BLaER1 (cell line): ENCODE measurements around the gene TMBIM1.

Experiments
- H3K27ac ChIP-seq: shearing (Covaris generic); formaldehyde crosslinking; 2 replicates; pipeline ENCODE4 v1.8.1; 2022
- H3K27me3 ChIP-seq: shearing (Covaris generic); formaldehyde crosslinking; 2 replicates; pipeline ENCODE4 v1.8.1; 2022
- H3K36me3 ChIP-seq: shearing (Covaris generic); formaldehyde crosslinking; 2 replicates; pipeline ENCODE4 v1.8.1; 2022
- H3K4me1 ChIP-seq: shearing (Covaris generic); formaldehyde crosslinking; 2 replicates; pipeline ENCODE4 v1.8.1; 2022
- H3K4me2 ChIP-seq: shearing (Covaris generic); formaldehyde crosslinking; 2 replicates; pipeline ENCODE4 v1.8.1; 2022
- H3K4me3 ChIP-seq: shearing (Covaris generic); formaldehyde crosslinking; 2 replicates; pipeline ENCODE4 v1.8.1; 2022
- H3K9ac ChIP-seq: shearing (Covaris generic); formaldehyde crosslinking; 2 replicates; pipeline ENCODE4 v1.8.1; 2022
- H3K9me3 ChIP-seq: shearing (Covaris generic); formaldehyde crosslinking; 2 replicates; pipeline ENCODE4 v1.8.1; 2022
- H4K20me1 ChIP-seq: shearing (Covaris generic); formaldehyde crosslinking; 2 replicates; pipeline ENCODE4 v1.8.1; 2022
- Cebpa-rat ChIP-seq: shearing (Covaris generic); IDR thresholded peaks from 2 replicates; pipeline ENCODE4 v1.8.1; 2022

Gene TMBIM1, protein sequence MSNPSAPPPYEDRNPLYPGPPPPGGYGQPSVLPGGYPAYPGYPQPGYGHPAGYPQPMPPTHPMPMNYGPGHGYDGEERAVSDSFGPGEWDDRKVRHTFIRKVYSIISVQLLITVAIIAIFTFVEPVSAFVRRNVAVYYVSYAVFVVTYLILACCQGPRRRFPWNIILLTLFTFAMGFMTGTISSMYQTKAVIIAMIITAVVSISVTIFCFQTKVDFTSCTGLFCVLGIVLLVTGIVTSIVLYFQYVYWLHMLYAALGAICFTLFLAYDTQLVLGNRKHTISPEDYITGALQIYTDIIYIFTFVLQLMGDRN

DNA sequence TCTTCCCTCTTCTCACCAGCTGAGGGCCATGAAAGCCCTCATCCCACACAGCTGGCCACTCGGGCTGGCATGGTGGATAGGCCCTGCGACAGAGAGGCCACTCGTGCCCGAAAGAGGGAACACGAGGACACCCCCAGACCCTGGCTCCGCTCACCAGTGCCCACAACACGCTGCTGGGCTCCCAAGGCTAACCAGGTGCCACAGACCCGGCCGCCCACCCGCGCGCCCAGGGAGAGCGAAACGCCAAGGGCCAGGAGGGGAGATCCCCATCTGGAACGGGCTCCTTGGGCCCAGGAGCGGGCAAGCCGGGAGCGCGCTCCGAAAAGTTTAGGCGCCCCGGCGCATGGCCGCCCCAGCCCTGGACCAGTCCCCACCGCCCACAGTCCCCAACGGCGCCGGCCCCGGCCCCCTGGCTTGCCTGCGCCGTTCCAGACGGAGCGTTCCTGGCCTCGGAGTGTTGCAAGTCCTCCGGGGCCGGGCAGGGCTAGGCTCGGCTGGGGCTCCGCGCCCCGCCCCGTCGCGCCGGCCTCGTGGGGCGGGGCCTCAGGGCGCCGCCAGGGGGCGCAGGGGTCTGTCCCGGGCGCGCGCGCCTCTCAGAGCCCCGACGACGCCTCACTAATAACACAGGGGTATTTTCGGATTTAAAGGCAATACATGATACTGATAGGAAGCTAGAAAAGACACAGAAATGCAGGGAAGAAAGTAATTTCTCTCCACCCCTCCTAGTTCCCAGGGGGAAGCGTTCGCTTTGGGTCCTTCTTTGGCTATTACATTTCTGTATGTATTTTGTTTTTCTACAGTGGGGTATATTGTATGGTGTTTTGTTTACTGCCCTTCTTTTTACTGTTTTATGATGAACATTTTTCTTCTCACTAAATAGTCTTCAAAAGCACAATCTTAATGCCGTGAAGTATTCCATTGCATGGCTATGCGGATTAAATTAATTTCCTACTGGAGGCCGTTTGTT lies at the start of gene TMBIM1:
Gene TMBIM1 (minus strand): TSS at position 456 of the 967 bp plus-strand sequence. CDS start 10,362 bp downstream, outside the sequence.
- H3K27ac ChIP-seq, result peak within 1 kb of the TSS; percentile 54
- H3K9ac ChIP-seq, result peak within 1 kb of the TSS; percentile 70
- no peaks in the 10 kb centered on the region for H3K36me3 ChIP-seq
- H3K27me3 ChIP-seq, result no peaks in the 10 kb centered on the region
- H3K4me1 ChIP-seq, result peaks cover 47% of the 10 kb centered on the region
- no peaks in the 10 kb centered on the region for H4K20me1 ChIP-seq
- TF ChIP-seq Cebpa-rat, result no peak
- peak within 1 kb of the TSS; percentile 85 for H3K4me2 ChIP-seq
- no peaks in the 10 kb centered on the region for H3K9me3 ChIP-seq
- peak within 1 kb of the TSS; percentile 68 for H3K4me3 ChIP-seq

GRCh38 chr2:218341381-218341780 lies 49.1 kb upstream of the TMBIM1 start:
- Histone ChIP-seq H3K4me1 (peaks cover 22% of the 10 kb centered on the region), H3K9ac (no peak overlapping the region), H3K4me2 (peak overlapping the region; percentile 28; the same call in 1 of the 2 replicates), H3K27me3 (no peaks in the 10 kb centered on the region), H3K27ac (0 out of 2 replicates have a peak overlapping the region, but pooled peaks have one; percentile 13), H3K4me3 (no peak overlapping the region), H3K36me3 (no peaks in the 10 kb centered on the region), H4K20me1 (no peaks in the 10 kb centered on the region), H3K9me3 (no peaks in the 10 kb centered on the region)
- no peak for TF ChIP-seq Cebpa-rat

- H3K4me1 ChIP-seq, result peaks cover 22% of the 10 kb centered on the region
- no peak overlapping the region for H3K4me3 ChIP-seq
- no peaks in the 10 kb centered on the region for H4K20me1 ChIP-seq
- H3K27me3 ChIP-seq, result no peaks in the 10 kb centered on the region
- no peak overlapping the region for H3K9ac ChIP-seq
- H3K4me2 ChIP-seq, result no peak overlapping the region
- no peak for TF ChIP-seq Cebpa-rat
- no peak overlapping the region for H3K27ac ChIP-seq
- H3K9me3 ChIP-seq, result no peaks in the 10 kb centered on the region
- H3K36me3 ChIP-seq, result no peaks in the 10 kb centered on the region
Observed at GRCh38 chr2:218340656-218341055, 48.4 kb upstream of the TMBIM1 start.

- Histone ChIP-seq H3K27me3 (no peaks in the 10 kb centered on the region), H4K20me1 (no peaks in the 10 kb centered on the region), H3K9ac (no peak overlapping the region), H3K27ac (0 out of 2 replicates have a peak overlapping the region, but pooled peaks have one; percentile 16), H3K4me3 (no peak overlapping the region), H3K9me3 (no peaks in the 10 kb centered on the region), H3K36me3 (no peaks in the 10 kb centered on the region), H3K4me1 (peaks cover 57% of the 10 kb centered on the region), H3K4me2 (peak overlapping the region; percentile 70)
- TF ChIP-seq Cebpa-rat, result no peak
Observed at GRCh38 chr2:218334531-218334930, 42.2 kb upstream of the TMBIM1 start.

GRCh38 chr2:218332920-218333645 lies 40.8 kb upstream of the TMBIM1 start:
- TF ChIP-seq Cebpa-rat, result no peak
- Histone ChIP-seq H3K9ac (peak overlapping the region; percentile 66), H3K4me3 (no peak overlapping the region), H3K4me2 (peak overlapping the region; percentile 70), H4K20me1 (no peaks in the 10 kb centered on the region), H3K9me3 (no peaks in the 10 kb centered on the region), H3K4me1 (peaks cover 67% of the 10 kb centered on the region), H3K27ac (peak overlapping the region; percentile 56), H3K36me3 (no peaks in the 10 kb centered on the region), H3K27me3 (no peaks in the 10 kb centered on the region)

DNA sequence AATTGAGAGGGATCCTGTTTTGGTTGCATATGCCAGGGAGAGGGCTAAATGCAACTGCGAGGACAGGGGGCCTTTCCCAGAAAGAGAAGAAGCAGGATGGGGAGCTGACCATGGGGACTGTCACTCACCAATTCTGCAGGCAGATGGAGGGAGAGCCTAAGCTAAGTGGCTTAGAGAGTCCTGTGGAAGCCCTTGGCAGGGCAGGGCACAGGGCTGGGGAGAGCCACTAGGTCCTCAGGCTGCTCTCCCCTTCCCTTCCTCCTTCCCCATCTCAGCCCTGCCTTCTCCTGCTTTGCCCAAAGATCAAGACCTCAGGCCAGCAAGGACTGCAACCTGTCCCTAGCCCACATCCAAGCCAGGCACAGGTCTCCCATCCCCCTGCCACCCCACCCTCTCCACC lies 40.0 kb upstream of the TMBIM1 start:
- Histone ChIP-seq H3K4me2 (peak overlapping the region; percentile 70), H3K4me3 (no peak overlapping the region), H3K27ac (peak overlapping the region; percentile 56), H3K9ac (no peak overlapping the region), H3K36me3 (no peaks in the 10 kb centered on the region), H3K9me3 (no peaks in the 10 kb centered on the region), H3K27me3 (no peaks in the 10 kb centered on the region), H3K4me1 (peaks cover 69% of the 10 kb centered on the region), H4K20me1 (no peaks in the 10 kb centered on the region)
- TF ChIP-seq Cebpa-rat, result no peak

- no peak for TF ChIP-seq Cebpa-rat
- no peak overlapping the region for H3K4me3 ChIP-seq
Observed at GRCh38 chr2:218331745-218332144, 39.4 kb upstream of the TMBIM1 start.

GRCh38 chr2:218329826-218330593 lies 37.7 kb upstream of the TMBIM1 start:
- Histone ChIP-seq H3K4me1 (peaks cover 79% of the 10 kb centered on the region), H3K9me3 (no peaks in the 10 kb centered on the region), H3K4me3 (peak overlapping the region; percentile 20; the same call in 1 of the 2 replicates), H3K27me3 (no peaks in the 10 kb centered on the region), H3K36me3 (no peaks in the 10 kb centered on the region), H3K9ac (peak overlapping the region; percentile 66), H4K20me1 (no peaks in the 10 kb centered on the region), H3K4me2 (peak overlapping the region; percentile 81), H3K27ac (peak overlapping the region; percentile 86)
- no peak for TF ChIP-seq Cebpa-rat

More at GRCh38 chr2:218331745-218332144, 39.4 kb upstream of the TMBIM1 start:
- Histone ChIP-seq H3K4me2 (peak overlapping the region; percentile 70), H3K4me1 (peaks cover 75% of the 10 kb centered on the region), H4K20me1 (no peaks in the 10 kb centered on the region), H3K9ac (no peak overlapping the region), H3K36me3 (no peaks in the 10 kb centered on the region), H3K27ac (peak overlapping the region; percentile 56; the same call in 1 of the 2 replicates), H3K27me3 (no peaks in the 10 kb centered on the region), H3K9me3 (no peaks in the 10 kb centered on the region)
